Heart left ventricle (tissue), 13 donors: ENCODE measurements around the gene AKAP9.

Experiments used
- POLR2A ChIP-seq, 2 donors: fragments of 450-650 bp; IDR thresholded peaks; one replicate each; pipeline ENCODE4 v1.6.1; 2017; ENCODE audit warnings: antibody characterized with exemption in 2 of 2, mild to moderate bottlenecking in 2 of 2, moderate library complexity in 2 of 2
- TF ChIP-seq, protein P1 (sequence below), 12 donors: fragments of 200-600 bp; sonication (generic) in 4 of 12; IDR thresholded peaks; one replicate each; pipeline versions ENCODE4 v1.5.0 to v1.8.0; 2018 to 2022; ENCODE audit warnings: antibody characterized with exemption in 12 of 12, mild to moderate bottlenecking in 5 of 12
- donor health status: ischemic (EF 13 %, LVEDD 7.1; RV severe dilation, severe dysfunction).
- donor health status: DM: no; HTN: yes; CAD: no.
- donor health status: DM: no; HTN: no; CAD: no.
- donor health status: ischemic (EF 25% LVEDD 6.9; RV normal size, moderate dysfunction).
- donor health status: ischemic (EF 25% LVEDD 5.7; RV mildly dilated, moderate dysfunction).
- donor health status: ischemic (EF 35%, LVEDD 5.7; RV mildly dilated, moderate dysfunction).
- donor health status: nonischemic (EF 11% LVEDD 7.7; RV severe dilation, severe dysfunction).
- donor health status: DM: yes; HTN: yes; CAD: no.
- donor health status: PGD.
- donor health status: ischemic (EF 29% LVEDD 5.4; RV normal size, mild dysfunction).
- donor health status: nonischemic (EF 23%, LVEDD 6.1; RV moderate dilation, normal function).

DNA sequence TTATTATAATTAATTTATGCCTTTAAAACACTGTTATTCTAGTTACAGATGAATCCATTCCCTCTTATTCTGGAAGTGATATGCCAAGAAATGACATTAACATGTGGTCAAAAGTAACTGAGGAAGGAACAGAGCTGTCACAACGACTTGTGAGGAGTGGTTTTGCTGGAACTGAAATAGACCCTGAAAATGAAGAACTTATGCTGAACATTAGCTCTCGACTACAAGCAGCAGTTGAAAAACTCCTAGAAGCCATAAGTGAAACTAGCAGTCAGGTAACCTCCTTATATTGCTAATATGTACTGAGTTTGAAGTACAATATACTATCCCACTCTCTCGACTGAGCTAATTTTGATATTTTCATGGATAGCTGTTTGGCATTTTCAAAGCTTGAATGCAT lies 112.0 kb downstream of the AKAP9 start:
- TF ChIP-seq, protein P1, sequence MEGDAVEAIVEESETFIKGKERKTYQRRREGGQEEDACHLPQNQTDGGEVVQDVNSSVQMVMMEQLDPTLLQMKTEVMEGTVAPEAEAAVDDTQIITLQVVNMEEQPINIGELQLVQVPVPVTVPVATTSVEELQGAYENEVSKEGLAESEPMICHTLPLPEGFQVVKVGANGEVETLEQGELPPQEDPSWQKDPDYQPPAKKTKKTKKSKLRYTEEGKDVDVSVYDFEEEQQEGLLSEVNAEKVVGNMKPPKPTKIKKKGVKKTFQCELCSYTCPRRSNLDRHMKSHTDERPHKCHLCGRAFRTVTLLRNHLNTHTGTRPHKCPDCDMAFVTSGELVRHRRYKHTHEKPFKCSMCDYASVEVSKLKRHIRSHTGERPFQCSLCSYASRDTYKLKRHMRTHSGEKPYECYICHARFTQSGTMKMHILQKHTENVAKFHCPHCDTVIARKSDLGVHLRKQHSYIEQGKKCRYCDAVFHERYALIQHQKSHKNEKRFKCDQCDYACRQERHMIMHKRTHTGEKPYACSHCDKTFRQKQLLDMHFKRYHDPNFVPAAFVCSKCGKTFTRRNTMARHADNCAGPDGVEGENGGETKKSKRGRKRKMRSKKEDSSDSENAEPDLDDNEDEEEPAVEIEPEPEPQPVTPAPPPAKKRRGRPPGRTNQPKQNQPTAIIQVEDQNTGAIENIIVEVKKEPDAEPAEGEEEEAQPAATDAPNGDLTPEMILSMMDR (IDR thresholded peaks at IDR 0.05) = no peak
- no peak for TF ChIP-seq POLR2A (IDR thresholded peaks at IDR 0.05)
